ENCODE measurements around the gene C1S.

- no peak for TF ChIP-seq NFIC (IDR thresholded peaks at IDR 0.05)
- no peak for TF ChIP-seq YY1 (IDR thresholded peaks at IDR 0.05; ENCODE audit: low read depth)
- no peak for TF ChIP-seq EGR1 (IDR thresholded peaks at IDR 0.05)
- no peak for TF ChIP-seq TAF1 (IDR thresholded peaks at IDR 0.05; ENCODE audit: low read depth)
- no peak for TF ChIP-seq MAX (IDR thresholded peaks at IDR 0.05)
- TF ChIP-seq REST (IDR thresholded peaks at IDR 0.05; ENCODE audit: low read depth): no peak
- TF ChIP-seq EP300 (IDR thresholded peaks at IDR 0.05; ENCODE audit: borderline replicate concordance): no peak
- TF ChIP-seq TEAD4 (IDR thresholded peaks at IDR 0.05): no peak
- no peak for TF ChIP-seq CEBPB (IDR thresholded peaks at IDR 0.05)
- TF ChIP-seq ZBTB7A (IDR thresholded peaks at IDR 0.05; ENCODE audit: low read depth): no peak
- no peak for TF ChIP-seq TCF12 (IDR thresholded peaks at IDR 0.05; ENCODE audit: low read depth)
These were observed 42.1 kb downstream of the C1S start for GRCh38 chr12:7102582-7102981.
